IMR-90 (cell line): ENCODE measurements around the gene TRPV4. TPM values are rescaled to one million over a fixed set of nuclear protein-coding genes. Genes with fewer than 3 reads are reported as not detected.

Experiments
- ATAC-seq: fragments of 200-7000 bp; cut with Tn5 transposase; 2 replicates; pipeline ENCODE4 v1.9.1; 2020; ENCODE audit warnings: low read depth, mild to moderate bottlenecking, moderate library complexity
- BruUV-seq: library from RNA; stranded (reverse); fragments of 400-500 nt; replicated peaks from 2 replicates; lab custom pipeline; 2021; lab: Mats Ljungman, UMichigan
- CTCF ChIA-PET: fragments of 300-600 bp; formaldehyde crosslinking; extraction: SDS; loops from one replicate; lab custom pipeline; 2021; ENCODE audit warnings: antibody characterized with exemption; lab: Yijun Ruan, JAX
- POLR2A ChIA-PET: fragments of 300-600 bp; sonication (Branson Sonifier 250); formaldehyde crosslinking; loops from one replicate; lab custom pipeline; 2022; ENCODE audit warnings: antibody characterized with exemption; ENCODE audit not compliant: unreplicated experiment; lab: Charles Lee
- DNase-seq: peaks from one replicate; pipeline ENCODE4 v3.0.0; 2013
- H2AFZ ChIP-seq: replicated peaks from 2 replicates; pipeline ENCODE3; 2013; ENCODE audit warnings: low read length, mild to moderate bottlenecking; ENCODE audit not compliant: poor library complexity
- H2AK5ac ChIP-seq: 2 replicates; pipeline ENCODE4 v1.6.1; 2013; ENCODE audit warnings: low read depth, low read length, inconsistent platforms
- H2AK9ac ChIP-seq: replicated peaks from 2 replicates; pipeline ENCODE3; 2013; ENCODE audit warnings: mild to moderate bottlenecking, low read depth, low read length, moderate library complexity; ENCODE audit not compliant: poor library complexity
- H2BK120ac ChIP-seq: 2 replicates; pipeline ENCODE4 v1.6.1; 2013; ENCODE audit warnings: low read depth, low read length, inconsistent platforms
- H2BK15ac ChIP-seq: 3 replicates; pipeline ENCODE4 v1.6.1; 2013; ENCODE audit warnings: low read depth, low read length, inconsistent platforms
- H2BK20ac ChIP-seq: 2 replicates; pipeline ENCODE4 v1.6.1; 2013; ENCODE audit warnings: low read depth, mild to moderate bottlenecking, inconsistent platforms, low read length, moderate library complexity
- H2BK5ac ChIP-seq: 2 replicates; pipeline ENCODE4 v1.6.1; 2013; ENCODE audit warnings: mild to moderate bottlenecking, low read depth, low read length, inconsistent platforms; ENCODE audit not compliant: poor library complexity, severe bottlenecking
- H3K14ac ChIP-seq: replicated peaks from 2 replicates; pipeline ENCODE4 v1.6.1; 2013; ENCODE audit warnings: low read depth, low read length, inconsistent platforms
- H3K18ac ChIP-seq: 2 replicates; pipeline ENCODE4 v1.6.1; 2013; ENCODE audit warnings: low read depth, low read length, control low read depth
- H3K23ac ChIP-seq: 2 replicates; pipeline ENCODE4 v1.6.1; 2013; ENCODE audit warnings: low read depth, low read length, inconsistent platforms
- H3K27ac ChIP-seq: 2 replicates; pipeline ENCODE4 v1.5.1; 2013; ENCODE audit warnings: mild to moderate bottlenecking, control low read depth, low read length; ENCODE audit not compliant: insufficient read depth
- H3K27me3 ChIP-seq: 2 replicates; pipeline ENCODE4 v1.6.1; 2013; ENCODE audit warnings: low read length; ENCODE audit not compliant: control insufficient read depth, insufficient read depth
- H3K36me3 ChIP-seq: 2 replicates; pipeline ENCODE4 v1.6.1; 2013; ENCODE audit warnings: low read length, mixed read lengths; ENCODE audit not compliant: control insufficient read depth, insufficient read depth
- H3K4ac ChIP-seq: 2 replicates; pipeline ENCODE4 v1.6.1; 2013; ENCODE audit warnings: low read depth, low read length, inconsistent platforms
- H3K4me1 ChIP-seq: 2 replicates; pipeline ENCODE4 v1.6.1; 2013; ENCODE audit warnings: low read length, mixed read lengths; ENCODE audit not compliant: control insufficient read depth, insufficient read depth
- H3K4me2 ChIP-seq: 2 replicates; pipeline ENCODE4 v1.6.1; 2013; ENCODE audit warnings: low read depth, mild to moderate bottlenecking, control low read depth, low read length, moderate library complexity
- H3K4me3 ChIP-seq: 2 replicates; pipeline ENCODE4 v1.5.1; 2013; ENCODE audit warnings: low read depth, mild to moderate bottlenecking, control low read depth, low read length, moderate library complexity; ENCODE audit not compliant: insufficient read depth
- H3K56ac ChIP-seq: 2 replicates; pipeline ENCODE4 v1.6.1; 2013; ENCODE audit warnings: low read length, inconsistent platforms; ENCODE audit not compliant: insufficient read depth; ENCODE audit errors: extremely low read depth
- H3K79me1 ChIP-seq, 2 experiments: 2 replicates each; pipeline ENCODE4 v1.6.1; 2013; ENCODE audit warnings: low read length in 2 of 2, inconsistent platforms in 1 of 2, low read depth in 1 of 2
- H3K9ac ChIP-seq: 2 replicates; pipeline ENCODE4 v1.6.1; 2013; ENCODE audit warnings: low read depth, low read length, control low read depth
- H3K9me1 ChIP-seq: 2 replicates; pipeline ENCODE4 v1.6.1; 2013; ENCODE audit warnings: low read length, inconsistent platforms; ENCODE audit not compliant: insufficient read depth
- H3K9me3 ChIP-seq: 2 replicates; pipeline ENCODE4 v1.6.1; 2013; ENCODE audit warnings: low read length; ENCODE audit not compliant: control insufficient read depth, insufficient read depth
- H4K20me1 ChIP-seq: 2 replicates; pipeline ENCODE4 v1.6.1; 2013; ENCODE audit warnings: low read length, inconsistent platforms; ENCODE audit not compliant: insufficient read depth
- H4K5ac ChIP-seq: 2 replicates; pipeline ENCODE4 v1.6.1; 2013; ENCODE audit warnings: mild to moderate bottlenecking, low read depth, low read length, control low read depth
- H4K8ac ChIP-seq, 2 experiments: 2 replicates each; pipeline ENCODE4 v1.6.1; 2013; ENCODE audit warnings: low read depth in 2 of 2, low read length in 2 of 2, control low read depth in 1 of 2, inconsistent platforms in 1 of 2
- H4K91ac ChIP-seq: 2 replicates; pipeline ENCODE4 v1.6.1; 2013; ENCODE audit warnings: low read depth, low read length, inconsistent platforms; ENCODE audit not compliant: insufficient read depth
- ELK1 ChIP-seq: fragments of 150-350 bp; IDR thresholded peaks from 2 replicates; pipeline ENCODE4 v1.6.1; 2016; ENCODE audit warnings: low read depth, mild to moderate bottlenecking, low read length, moderate library complexity, borderline replicate concordance
- WGBS, 2 experiments: methylation state at CpG; one replicate each; pipeline versions ENCODE4 v1.1.5 to v1.1.7; 2013; ENCODE audit warnings: missing lambda C conversion rate in 2 of 2; ENCODE audit not compliant: insufficient read length in 1 of 2; ENCODE audit errors: extremely low coverage in 2 of 2; 5-methylcytosine and 5-hydroxymethylcytosine counted together
- dilution Hi-C: fragments of 300-500 bp; cut with HindIII; formaldehyde crosslinking; loops from one replicate; pipeline ENCODE4 v1.14.3; 2018; ENCODE audit warnings: low sequenced_read_pairs; ENCODE audit not compliant: unreplicated experiment
- in situ Hi-C: fragments of 300-500 bp; cut with MboI; formaldehyde crosslinking; loops from 3 replicates; pipeline ENCODE4 v1.14.3; 2019; ENCODE audit warnings: low sequenced_read_pairs, inconsistent platforms, mixed read lengths
- intact Hi-C: fragments of 100-400 bp; cut with micrococcal nuclease; formaldehyde crosslinking; loops from 2 replicates; pipeline ENCODE4 v1.10.0; 2022
- polyA plus RNA-seq, 3 experiments: library from polyadenylated mRNA; depleted of rRNA; stranded (reverse); fragments of >200 nt; gene quantifications; 2 replicates each; pipeline ENCODE4 v1.2.3, GENCODE V29; 2012; ENCODE audit warnings: low replicate concordance in 1 of 3
- total RNA-seq: library from RNA; depleted of rRNA; stranded (reverse); fragments of >200 nt; gene quantifications from 2 replicates; pipeline ENCODE4 v1.2.3, GENCODE V29; 2012

Gene TRPV4
- total and polyA plus RNA-seq, 2 of the 4 experiments (the other 2 are of a cell fraction): 1.1 to 6.1 TPM

GRCh38 chr12:109847142-109847735 is 14.0 kb upstream of the TRPV4 start:
- no peak overlapping the region for H4K91ac ChIP-seq
- H3K27ac ChIP-seq: no peak overlapping the region
- in situ Hi-C loops: no loop called here
- no peaks in the 10 kb centered on the region for H3K9me1 ChIP-seq
- peaks cover 2% of the 10 kb centered on the region; the same call in 1 of the 2 replicates for H3K36me3 ChIP-seq
- H3K4ac ChIP-seq: no peak overlapping the region
- intact Hi-C loops: no loop called here
- CTCF ChIA-PET: interaction anchor here (0.6 kb wide), 2 partner anchors 19 to 35 kb away, joined by 4 to 5 read pairs; no protein-coding TSS in a partner anchor
- H3K27me3 ChIP-seq: no peaks in the 10 kb centered on the region
- H4K8ac ChIP-seq: no peak overlapping the region
- no peak overlapping the region for H2BK15ac ChIP-seq
- no peak overlapping the region for H2AK9ac ChIP-seq
- dilution Hi-C loops: no loop called here
- no peak overlapping the region for H2BK20ac ChIP-seq
- H3K18ac ChIP-seq: no peak overlapping the region
- H3K56ac ChIP-seq: no peak overlapping the region
- H3K9me3 ChIP-seq: no peaks in the 10 kb centered on the region
- no peak for DNase-seq
- H3K4me2 ChIP-seq: no peak overlapping the region
- ATAC-seq: no peak
- no peak overlapping the region for H2BK120ac ChIP-seq
- H2AK5ac ChIP-seq: no peak overlapping the region
- no peak overlapping the region; the same call in 1 of the 2 replicates for H3K23ac ChIP-seq
- no peak overlapping the region for H3K4me3 ChIP-seq
- no peaks in the 10 kb centered on the region for H3K4me1 ChIP-seq
- H2BK5ac ChIP-seq: no peak overlapping the region
- no peak overlapping the region for H3K9ac ChIP-seq
- H4K5ac ChIP-seq: no peak overlapping the region
- POLR2A ChIA-PET: no interaction called here
- no peak overlapping the region for H2AFZ ChIP-seq
- H3K79me1 ChIP-seq: no peaks in the 10 kb centered on the region
- 63% methylated on average over 6 of the region's 7 CpGs; no CpG with 5 or more reads in 1 of the 2 experiments for WGBS, 2 experiments
- no peaks in the 10 kb centered on the region for H4K20me1 ChIP-seq
- no peak overlapping the region for H3K14ac ChIP-seq
- TF ChIP-seq ELK1: no peak
- no TSS peak for BruUV-seq
